Left ventricle myocardium inferior (tissue), 1 donor: Measurements from ENCODE around the gene RBM27. TPM values are rescaled to one million over a fixed set of nuclear protein-coding genes. Genes with fewer than 3 reads are reported as not detected.
A peak's percentile ranks its signal among the peaks of the same experiment; 100 is the strongest.
"Not testable (repeated sequence)": the region's sequence is repeated elsewhere in the genome, so short reads cannot be mapped to it uniquely, and the experiment has no call there.

ENCODE experiments used
- DNase-seq: peaks from one replicate; pipeline ENCODE4 v3.0.0-alpha.2; 2020
- H3K27ac ChIP-seq: fragments of 200-600 bp; replicated peaks from 2 replicates; pipeline ENCODE4 v1.8.0; 2021
- H3K27me3 ChIP-seq: fragments of 200-600 bp; 2 replicates; pipeline ENCODE4 v1.8.0; 2021; ENCODE audit warnings: low read depth
- H3K36me3 ChIP-seq: fragments of 200-600 bp; 2 replicates; pipeline ENCODE4 v1.8.0; 2021
- H3K4me1 ChIP-seq: fragments of 200-600 bp; 2 replicates; pipeline ENCODE4 v1.8.0; 2021
- H3K4me3 ChIP-seq: fragments of 200-600 bp; 2 replicates; pipeline ENCODE4 v1.8.0; 2021; ENCODE audit warnings: mild to moderate bottlenecking, moderate library complexity
- H3K9me3 ChIP-seq: fragments of 200-600 bp; replicated peaks from 2 replicates; pipeline ENCODE4 v1.8.0; 2021
- CTCF ChIP-seq: fragments of 200-600 bp; IDR thresholded peaks from 2 replicates; pipeline ENCODE4 v1.8.0; 2021; ENCODE audit warnings: antibody characterized with exemption, mild to moderate bottlenecking, borderline replicate concordance
- intact Hi-C: fragments of 100-400 bp; cut with micrococcal nuclease; formaldehyde crosslinking; loops from one replicate; pipeline ENCODE4 v1.11.0; 2022
- total RNA-seq: library from RNA; stranded (reverse); fragmentation: NEBNext Ultra II Directional; extraction: Animal tissue kit (Norgen Biotek cat#: 25700); gene quantifications from one replicate; pipeline ENCODE4 v1.2.1, GENCODE V29; 2021
- donor health status: DM: no; HTN: yes; CAD: no; lungs with severe emphysema.

RBM27 gene
- total RNA-seq, 1 donor from 2014 or later = 15.9 TPM

- intact Hi-C loops = no loop called here
- no peak for TF ChIP-seq CTCF
Measured at GRCh38 chr5:146169076-146169475, 34.3 kb upstream of the RBM27 start.

GRCh38 chr5:146173049-146173448, 30.4 kb upstream of the RBM27 start:
- H3K4me1 ChIP-seq, H3K9me3 ChIP-seq, H3K27me3 ChIP-seq, H3K4me3 ChIP-seq, DNase-seq, H3K27ac ChIP-seq, intact Hi-C loops: not testable (repeated sequence)
- peaks cover 76% of the 10 kb centered on the region for H3K36me3 ChIP-seq

More at GRCh38 chr5:146169076-146169475, 34.3 kb upstream of the RBM27 start:
- H3K4me3 ChIP-seq = no peak overlapping the region
- no peaks in the 10 kb centered on the region for H3K27me3 ChIP-seq
- H3K27ac ChIP-seq = no peak overlapping the region
- DNase-seq = no peak
- H3K9me3 ChIP-seq = no peaks in the 10 kb centered on the region
- H3K4me1 ChIP-seq = no peaks in the 10 kb centered on the region
- peaks cover 91% of the 10 kb centered on the region for H3K36me3 ChIP-seq

- no peak for DNase-seq
Measured at GRCh38 chr5:146173597-146173996, 29.8 kb upstream of the RBM27 start.

GRCh38 chr5:146176805-146177204, 26.6 kb upstream of the RBM27 start:
- no peak for TF ChIP-seq CTCF
- Histone ChIP-seq H3K27me3 (no peaks in the 10 kb centered on the region), H3K9me3 (no peaks in the 10 kb centered on the region), H3K27ac (no peak overlapping the region), H3K36me3 (peaks cover 40% of the 10 kb centered on the region), H3K4me3 (no peak overlapping the region), H3K4me1 (peaks cover 13% of the 10 kb centered on the region)
- intact Hi-C loops = no loop called here
- no peak for DNase-seq

More at GRCh38 chr5:146173597-146173996, 29.8 kb upstream of the RBM27 start:
- Histone ChIP-seq H3K36me3 (peaks cover 71% of the 10 kb centered on the region), H3K27ac (no peak overlapping the region), H3K27me3 (no peaks in the 10 kb centered on the region), H3K4me1 (no peaks in the 10 kb centered on the region), H3K4me3 (no peak overlapping the region), H3K9me3 (no peaks in the 10 kb centered on the region)
- intact Hi-C loops = no loop called here
- TF ChIP-seq CTCF = no peak

GRCh38 chr5:146179696-146180095, 23.7 kb upstream of the RBM27 start:
- DNase-seq = no peak
- intact Hi-C loops = no loop called here
- Histone ChIP-seq H3K9me3 (no peaks in the 10 kb centered on the region), H3K4me3 (no peak overlapping the region), H3K36me3 (peaks cover 22% of the 10 kb centered on the region), H3K27me3 (no peaks in the 10 kb centered on the region), H3K4me1 (peaks cover 26% of the 10 kb centered on the region), H3K27ac (no peak overlapping the region)
- TF ChIP-seq CTCF = no peak

- H3K4me3 ChIP-seq = peak overlapping the region; percentile 71
- H3K36me3 ChIP-seq, H3K27me3 ChIP-seq, intact Hi-C loops, DNase-seq, H3K9me3 ChIP-seq: not testable (repeated sequence)
- peaks cover 26% of the 10 kb centered on the region for H3K4me1 ChIP-seq
- H3K27ac ChIP-seq = peak overlapping the region; percentile 89
Measured at GRCh38 chr5:146183403-146183802, 20.0 kb upstream of the RBM27 start.

GRCh38 chr5:146185161-146185560, 18.2 kb upstream of the RBM27 start:
- Histone ChIP-seq H3K27me3 (no peaks in the 10 kb centered on the region), H3K4me3 (no peak overlapping the region), H3K27ac (no peak overlapping the region), H3K4me1 (peaks cover 26% of the 10 kb centered on the region), H3K36me3 (no peaks in the 10 kb centered on the region), H3K9me3 (no peaks in the 10 kb centered on the region)
- DNase-seq = no peak
- no peak for TF ChIP-seq CTCF
- intact Hi-C loops = no loop called here
